ENCODE data around the gene FNDC5.

DNA sequence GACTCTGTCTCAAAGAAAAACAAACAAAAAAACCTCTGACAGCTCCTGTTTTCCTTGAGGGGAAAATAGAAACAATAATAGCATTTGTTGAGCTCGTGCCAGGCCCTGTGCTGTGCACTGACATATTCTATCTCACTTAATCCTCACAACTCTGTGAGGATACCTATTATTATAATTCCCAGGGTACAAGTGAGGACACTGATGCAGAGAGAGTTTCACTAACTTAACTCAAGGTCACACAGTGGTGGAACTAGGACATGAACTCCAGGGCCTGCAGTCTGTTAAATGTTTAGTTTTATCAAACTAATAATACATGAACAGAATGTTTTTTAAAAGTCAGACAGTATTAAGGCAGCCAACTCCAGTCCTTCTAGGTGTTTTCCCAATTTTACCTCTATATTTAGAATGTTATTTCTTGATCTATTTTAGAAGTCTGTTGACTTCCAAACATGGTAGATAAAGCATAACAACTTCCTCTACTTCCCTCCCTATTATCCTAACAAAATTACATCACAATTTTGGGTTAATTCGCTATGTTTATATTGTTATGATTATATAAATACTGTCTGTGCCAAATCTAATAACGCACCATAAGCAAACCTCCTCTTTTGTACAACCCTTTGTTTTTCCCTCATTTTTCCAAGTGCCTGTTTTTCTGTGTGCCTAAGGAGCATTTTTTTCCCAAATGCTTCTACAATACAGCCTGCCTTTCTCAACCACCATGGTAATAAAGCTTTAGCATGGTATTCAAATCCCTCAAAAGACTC, 4.9 kb downstream of the FNDC5 start:
- TF ChIP-seq, protein P1, sequence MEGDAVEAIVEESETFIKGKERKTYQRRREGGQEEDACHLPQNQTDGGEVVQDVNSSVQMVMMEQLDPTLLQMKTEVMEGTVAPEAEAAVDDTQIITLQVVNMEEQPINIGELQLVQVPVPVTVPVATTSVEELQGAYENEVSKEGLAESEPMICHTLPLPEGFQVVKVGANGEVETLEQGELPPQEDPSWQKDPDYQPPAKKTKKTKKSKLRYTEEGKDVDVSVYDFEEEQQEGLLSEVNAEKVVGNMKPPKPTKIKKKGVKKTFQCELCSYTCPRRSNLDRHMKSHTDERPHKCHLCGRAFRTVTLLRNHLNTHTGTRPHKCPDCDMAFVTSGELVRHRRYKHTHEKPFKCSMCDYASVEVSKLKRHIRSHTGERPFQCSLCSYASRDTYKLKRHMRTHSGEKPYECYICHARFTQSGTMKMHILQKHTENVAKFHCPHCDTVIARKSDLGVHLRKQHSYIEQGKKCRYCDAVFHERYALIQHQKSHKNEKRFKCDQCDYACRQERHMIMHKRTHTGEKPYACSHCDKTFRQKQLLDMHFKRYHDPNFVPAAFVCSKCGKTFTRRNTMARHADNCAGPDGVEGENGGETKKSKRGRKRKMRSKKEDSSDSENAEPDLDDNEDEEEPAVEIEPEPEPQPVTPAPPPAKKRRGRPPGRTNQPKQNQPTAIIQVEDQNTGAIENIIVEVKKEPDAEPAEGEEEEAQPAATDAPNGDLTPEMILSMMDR (conservative IDR thresholded peaks at IDR 0.05; ENCODE audit: low read depth in 2 of 2) = no peak
- no peak for TF ChIP-seq POLR2AphosphoS5 (IDR thresholded peaks at IDR 0.05; ENCODE audit: low read depth)
- TF ChIP-seq STAT1 (IDR thresholded peaks at IDR 0.05; ENCODE audit: unreplicated experiment) = no peak
- TF ChIP-seq JUNB (IDR thresholded peaks at IDR 0.05; ENCODE audit: unreplicated experiment) = no peak
- TF ChIP-seq EZH2 (IDR thresholded peaks at IDR 0.05; ENCODE audit: low read depth, unreplicated experiment) = no peak

Data from GM23338 (cell line).